K562 (cell line): ENCODE data around the gene PCSK2. TPM values are rescaled to one million over a fixed set of nuclear protein-coding genes. Genes with fewer than 3 reads are reported as not detected.

Experiments used
- ATAC-seq: fragments of 200-7000 bp; cut with Tn5 transposase; 3 replicates; pipeline ENCODE4 v1.9.1; 2020; ENCODE audit warnings: moderate library complexity
- BruUV-seq: library from RNA; stranded (reverse); fragments of 400-500 nt; replicated peaks from 2 replicates; lab custom pipeline; 2021; lab: Mats Ljungman, UMichigan
- CTCF ChIA-PET: fragments of 300-600 bp; formaldehyde crosslinking; extraction: SDS; loops from one replicate; lab custom pipeline; 2021; ENCODE audit warnings: low intra/inter-chr PET ratio; lab: Yijun Ruan, JAX
- POLR2A ChIA-PET: fragments of 300-600, 350-650 bp; sonication (Branson Sonifier 250); formaldehyde crosslinking; extraction: SDS; loops from one replicate; lab custom pipeline; 2021; ENCODE audit warnings: antibody characterized with exemption, inconsistent platforms; lab: Yijun Ruan, JAX
- DNase-seq, 4 experiments: peaks; one replicate each; pipeline versions ENCODE4 v3.0.0 to v3.0.0-alpha.2; 2011 to 2018; ENCODE audit warnings: low spot score in 3 of 4, mixed read lengths in 3 of 4; ENCODE audit errors: extremely low read depth in 1 of 4
- FAIRE-seq: peaks from 2 replicates; lab custom pipeline; 2011; peaks lifted over from hg19 to GRCh38; lab: Jason Lieb, UNC
- H2AFZ ChIP-seq: 2 replicates; pipeline ENCODE4 v1.6.0; 2011; ENCODE audit warnings: low read depth, low read length, control low read depth, inconsistent platforms
- H3K27ac ChIP-seq: fragments of 200-600 bp; 3 replicates; pipeline ENCODE4 v1.8.0; 2011; ENCODE audit warnings: low read depth, mild to moderate bottlenecking, control low read depth, inconsistent platforms, low read length, moderate library complexity, mixed read lengths; ENCODE audit errors: extremely low read depth
- H3K27me3 ChIP-seq, 2 experiments: fragments of 300-600 bp in 1 of 2; 2 replicates in 1 of 2; 3 replicates in 1 of 2; pipeline versions ENCODE4 v1.6.0 to v1.8.0; 2011; ENCODE audit warnings: inconsistent platforms in 2 of 2, low read length in 2 of 2, mild to moderate bottlenecking in 1 of 2, mixed read lengths in 1 of 2, moderate library complexity in 1 of 2; ENCODE audit not compliant: control insufficient read depth in 2 of 2, insufficient read depth in 2 of 2
- H3K36me3 ChIP-seq: fragments of 300-600 bp; 3 replicates; pipeline ENCODE4 v1.8.0; 2011; ENCODE audit warnings: mild to moderate bottlenecking, low read length, inconsistent platforms; ENCODE audit not compliant: control insufficient read depth, insufficient read depth
- H3K4me1 ChIP-seq, 2 experiments: fragments of 200-600 bp in 1 of 2; replicated peaks in 1 of 2; 2 replicates in 1 of 2; 3 replicates in 1 of 2; pipeline versions ENCODE4 v1.5.1 to v1.8.0; 2011; ENCODE audit warnings: inconsistent platforms in 2 of 2, low read length in 2 of 2, mild to moderate bottlenecking in 1 of 2, mixed read lengths in 1 of 2, moderate library complexity in 1 of 2; ENCODE audit not compliant: control insufficient read depth in 2 of 2, insufficient read depth in 2 of 2
- H3K4me2 ChIP-seq: 2 replicates; pipeline ENCODE4 v1.6.1; 2011; ENCODE audit warnings: low read length, control low read depth, inconsistent platforms, mixed read lengths; ENCODE audit not compliant: insufficient read depth
- H3K4me3 ChIP-seq: fragments of 200-600 bp; sonication (generic), shearing (Covaris generic); 2 replicates; pipeline ENCODE4 v1.5.1; 2016; ENCODE audit warnings: control low read depth, inconsistent platforms
- H3K79me2 ChIP-seq: fragments of 200-600 bp; 3 replicates; pipeline ENCODE4 v1.8.0; 2011; ENCODE audit warnings: low read length, inconsistent platforms; ENCODE audit not compliant: control insufficient read depth, insufficient read depth
- H3K9ac ChIP-seq, 2 experiments: 2 replicates each; pipeline versions ENCODE4 v1.6.0 to v1.6.1; 2011; ENCODE audit warnings: low read depth in 2 of 2, low read length in 2 of 2, control low read depth in 1 of 2, inconsistent platforms in 1 of 2, mild to moderate bottlenecking in 1 of 2, mixed read lengths in 1 of 2; ENCODE audit not compliant: insufficient read depth in 1 of 2
- H3K9me1 ChIP-seq: one replicate; pipeline ENCODE4 v1.6.0; 2011; ENCODE audit warnings: inconsistent platforms, mild to moderate bottlenecking, low read length, moderate library complexity; ENCODE audit not compliant: control insufficient read depth, insufficient read depth
- H3K9me3 ChIP-seq: replicated peaks from 2 replicates; pipeline ENCODE4 v1.5.1; 2011; ENCODE audit warnings: low read depth, low read length, inconsistent platforms; ENCODE audit not compliant: control insufficient read depth, insufficient read depth
- H4K20me1 ChIP-seq: replicated peaks from 2 replicates; pipeline ENCODE4 v1.6.1; 2011; ENCODE audit warnings: low read length, inconsistent platforms, mixed read lengths; ENCODE audit not compliant: control insufficient read depth, insufficient read depth
- CREBBP ChIP-seq: IDR thresholded peaks from one replicate; pipeline ENCODE4 v1.6.1; 2012; ENCODE audit warnings: low read depth, mild to moderate bottlenecking, control low read depth, inconsistent platforms, low read length
- ELF4 ChIP-seq: fragments of 450-650 bp; formaldehyde crosslinking; IDR thresholded peaks from 2 replicates; pipeline ENCODE4 v1.4.0; 2022; ENCODE audit warnings: missing genetic modification characterization
- MCM5 ChIP-seq: fragments of 450-650 bp; IDR thresholded peaks from 2 replicates; pipeline ENCODE4 v1.6.1; 2016; ENCODE audit warnings: low read depth
- MIER1 ChIP-seq: fragments of 450-650 bp; IDR thresholded peaks from 2 replicates; pipeline ENCODE4 v1.6.1; 2016; ENCODE audit warnings: antibody characterized with exemption, mild to moderate bottlenecking, low read depth
- PPARD ChIP-seq: fragments of 250-450 bp; sonication (Bioruptor Pico); IDR thresholded peaks from 2 replicates; pipeline ENCODE4 v1.8.0; 2022; ENCODE audit warnings: inconsistent platforms, mild to moderate bottlenecking, moderate library complexity
- PYGO2 ChIP-seq: fragments of 450-650 bp; IDR thresholded peaks from 2 replicates; pipeline ENCODE4 v1.6.1; 2016; ENCODE audit warnings: mild to moderate bottlenecking, missing genetic modification characterization, moderate library complexity, missing compliant biosample characterization
- RBM17 ChIP-seq: fragments of 200-400 bp; formaldehyde crosslinking; IDR thresholded peaks from 2 replicates; pipeline ENCODE4 v1.6.1; 2017; ENCODE audit warnings: low read depth, mild to moderate bottlenecking, low read length, borderline replicate concordance
- RFX7 ChIP-seq: fragments of 250-450 bp; sonication (Bioruptor Pico); IDR thresholded peaks from 2 replicates; pipeline ENCODE4 v1.5.1; 2021; ENCODE audit warnings: mild to moderate bottlenecking
- TBP ChIP-seq: optimal IDR thresholded peaks from 2 replicates; pipeline ENCODE3; 2011; ENCODE audit warnings: low read depth, low read length, improper control_type of control experiment
- ZKSCAN1 ChIP-seq: fragments of 150-350 bp; IDR thresholded peaks from 2 replicates; pipeline ENCODE4 v1.6.1; 2016; ENCODE audit warnings: low read depth, low read length
- WGBS: fragments of 100-300 bp; shearing (Covaris generic); methylation state at CpG from one replicate; pipeline ENCODE4 v1.1.6; 2016; ENCODE audit warnings: low coverage, mixed read lengths; ENCODE audit not compliant: insufficient coverage; ENCODE audit errors: missing lambda C conversion rate; 5-methylcytosine and 5-hydroxymethylcytosine counted together
- in situ Hi-C: fragments of 300-500 bp; cut with MboI; formaldehyde crosslinking; loops from 4 replicates; pipeline ENCODE4 v1.15.0; 2018; ENCODE audit warnings: inconsistent platforms, mixed read lengths
- intact Hi-C: fragments of 100-400 bp; cut with micrococcal nuclease; formaldehyde crosslinking; loops from 2 replicates; pipeline ENCODE4 v1.14.2; 2022
- polyA plus RNA-seq, 8 experiments: library from polyadenylated mRNA; depleted of rRNA in 4 of 8; stranded (reverse) in 5 of 8; unstranded in 3 of 8; fragments of >200 nt; fragmentation: Nextera tagmentation in 2 of 8; fragmentation: Illumina TruSeq in 1 of 8; extraction: Ambion mirVana in 2 of 8; extraction: Trizol in 1 of 8; gene quantifications; 2 replicates each; pipeline versions ENCODE4 v1.2.1 to v1.2.3, GENCODE V29; 2011 to 2014; ENCODE audit warnings: inconsistent platforms in 1 of 8, missing spikeins in 1 of 8
- total RNA-seq, 7 experiments: library from RNA; depleted of rRNA in 6 of 7; stranded (reverse); fragments of >200 nt in 6 of 7; fragmentation: Illumina TruSeq in 2 of 7; extraction: Trizol in 2 of 7; gene quantifications; 2 replicates each; pipeline versions ENCODE4 v1.2.1 to v1.2.3, GENCODE V29; 2011 to 2021; ENCODE audit warnings: low replicate concordance in 1 of 7
- TF ChIP-seq, protein P1 (sequence below): sonication (generic); formaldehyde crosslinking; IDR thresholded peaks from 2 replicates; pipeline ENCODE4 v1.9.0; 2022; ENCODE audit warnings: mild to moderate bottlenecking, missing genetic modification reagents
- TF ChIP-seq, protein P2 (sequence below), 2 experiments: fragments of 450-650 bp; IDR thresholded peaks; 2 replicates each; pipeline ENCODE4 v1.6.1; 2016

Gene PCSK2
- total and polyA plus RNA-seq, 9 of the 15 experiments (the other 6 are each of a cell fraction or from before 2014, with no cell fraction given) = 0.04 to 0.07 (median 0.05) TPM; not detected in 6

GRCh38 chr20:17210387-17210786 is 16.5 kb upstream of the PCSK2 start (continued):
- TF ChIP-seq, protein P1, sequence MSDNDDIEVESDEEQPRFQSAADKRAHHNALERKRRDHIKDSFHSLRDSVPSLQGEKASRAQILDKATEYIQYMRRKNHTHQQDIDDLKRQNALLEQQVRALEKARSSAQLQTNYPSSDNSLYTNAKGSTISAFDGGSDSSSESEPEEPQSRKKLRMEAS (CRISPR knock-in tag) = no peak
- no peak for TF ChIP-seq PYGO2 (tag)
- TF ChIP-seq MCM5 = no peak

- WGBS = 0% methylated on average over 2 of the region's 2 CpGs
- intact Hi-C loops (no loop called here), in situ Hi-C loops (no loop called here)
- no TSS peak for BruUV-seq
- Histone ChIP-seq H2AFZ (no peak overlapping the region), H3K27me3 (no peaks in the 10 kb centered on the region), H3K9ac (no peak overlapping the region), H3K4me2 (no peak overlapping the region), H3K9me3 (no peaks in the 10 kb centered on the region), H3K9me1 (no peaks in the 10 kb centered on the region), H3K36me3 (no peaks in the 10 kb centered on the region), H3K27ac (no peak overlapping the region), H4K20me1 (no peaks in the 10 kb centered on the region), H3K4me1 (no peaks in the 10 kb centered on the region), H3K4me3 (no peak overlapping the region), H3K79me2 (no peaks in the 10 kb centered on the region)
- no peak for ATAC-seq
- no peak for TF ChIP-seq ELF4
- TF ChIP-seq TBP = no peak
- TF ChIP-seq RFX7 (CRISPR knock-in tag) = no peak
- TF ChIP-seq MIER1 = no peak
- TF ChIP-seq RBM17 = no peak
- no peak for TF ChIP-seq PPARD (CRISPR knock-in tag)
- no peak for TF ChIP-seq CREBBP
- no peak for TF ChIP-seq ZKSCAN1
- TF ChIP-seq, protein P2, sequence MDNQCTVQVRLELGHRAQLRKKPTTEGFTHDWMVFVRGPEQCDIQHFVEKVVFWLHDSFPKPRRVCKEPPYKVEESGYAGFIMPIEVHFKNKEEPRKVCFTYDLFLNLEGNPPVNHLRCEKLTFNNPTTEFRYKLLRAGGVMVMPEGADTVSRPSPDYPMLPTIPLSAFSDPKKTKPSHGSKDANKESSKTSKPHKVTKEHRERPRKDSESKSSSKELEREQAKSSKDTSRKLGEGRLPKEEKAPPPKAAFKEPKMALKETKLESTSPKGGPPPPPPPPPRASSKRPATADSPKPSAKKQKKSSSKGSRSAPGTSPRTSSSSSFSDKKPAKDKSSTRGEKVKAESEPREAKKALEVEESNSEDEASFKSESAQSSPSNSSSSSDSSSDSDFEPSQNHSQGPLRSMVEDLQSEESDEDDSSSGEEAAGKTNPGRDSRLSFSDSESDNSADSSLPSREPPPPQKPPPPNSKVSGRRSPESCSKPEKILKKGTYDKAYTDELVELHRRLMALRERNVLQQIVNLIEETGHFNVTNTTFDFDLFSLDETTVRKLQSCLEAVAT (IDR thresholded peaks at IDR 0.05) = no peak
- ChIA-PET POLR2A (no interaction called here), CTCF (no interaction called here)
- no peak for FAIRE-seq
- DNase-seq = no peak
These were observed 15.9 kb upstream of the PCSK2 start for GRCh38 chr20:17210983-17211382.
